SK-N-SH (cell line): ENCODE measurements around the gene MARCHF5. TPM values are rescaled to one million over a fixed set of nuclear protein-coding genes. Genes with fewer than 3 reads are reported as not detected.

Experiments used
- CTCF ChIA-PET: fragments of 300-600, 350-600 bp; formaldehyde crosslinking; extraction: SDS; loops from one replicate; lab custom pipeline; 2021; lab: Yijun Ruan, JAX
- POLR2A ChIA-PET: fragments of 350-600 bp; sonication (Branson Sonifier 250); formaldehyde crosslinking; extraction: SDS; loops from one replicate; lab custom pipeline; 2020; ENCODE audit warnings: antibody characterized with exemption, inconsistent platforms; lab: Yijun Ruan, JAX
- DNase-seq: peaks from one replicate; pipeline ENCODE4 v3.0.0; 2012
- H2AFZ ChIP-seq: fragments of 200-600 bp; sonication (generic); 2 replicates; pipeline ENCODE4 v1.8.1; 2016; ENCODE audit warnings: antibody characterized with exemption, mild to moderate bottlenecking, low read depth
- H3F3A ChIP-seq: fragments of 200-600 bp; sonication (generic); replicated peaks from 2 replicates; pipeline ENCODE3; 2016; ENCODE audit warnings: antibody characterized with exemption, mild to moderate bottlenecking; ENCODE audit not compliant: insufficient read depth
- H3K27ac ChIP-seq, 2 experiments: fragments of 200-500 bp in 1 of 2; fragments of 200-600 bp in 1 of 2; sonication (Bioruptor generic) in 1 of 2; sonication (generic), shearing (Covaris generic) in 1 of 2; 2 replicates each; pipeline versions ENCODE4 v1.5.1 to v1.6.1; 2014 to 2016; ENCODE audit warnings: low read depth in 2 of 2, inconsistent platforms in 1 of 2, low read length in 1 of 2, mild to moderate bottlenecking in 1 of 2, mixed read lengths in 1 of 2
- H3K27me3 ChIP-seq: fragments of 200-600 bp; sonication (generic), shearing (Covaris generic); 2 replicates; pipeline ENCODE4 v1.6.1; 2016; ENCODE audit warnings: mixed run types; ENCODE audit not compliant: insufficient read depth
- H3K36me3 ChIP-seq, 2 experiments: fragments of 200-500 bp in 1 of 2; fragments of 200-600 bp in 1 of 2; sonication (Bioruptor generic) in 1 of 2; sonication (generic) in 1 of 2; replicated peaks in 1 of 2; 2 replicates each; pipeline versions ENCODE3 to v1.5.1; 2014 to 2016; ENCODE audit warnings: low read length in 1 of 2, mild to moderate bottlenecking in 1 of 2; ENCODE audit not compliant: insufficient read depth in 2 of 2, control insufficient read depth in 1 of 2
- H3K4me1 ChIP-seq, 2 experiments: fragments of 200-500 bp in 1 of 2; fragments of 200-600 bp in 1 of 2; sonication (Bioruptor generic) in 1 of 2; sonication (generic), shearing (Covaris generic) in 1 of 2; 2 replicates each; pipeline versions ENCODE4 v1.5.1 to v1.6.1; 2014 to 2016; ENCODE audit warnings: low read depth in 1 of 2, low read length in 1 of 2, mixed run types in 1 of 2; ENCODE audit not compliant: insufficient read depth in 2 of 2, control insufficient read depth in 1 of 2
- H3K4me2 ChIP-seq: fragments of 200-600 bp; sonication (generic), shearing (Covaris generic); 2 replicates; pipeline ENCODE4 v1.6.1; 2017; ENCODE audit warnings: mixed run types
- H3K4me3 ChIP-seq, 2 experiments: fragments of 200-500 bp in 1 of 2; fragments of 200-600 bp in 1 of 2; sonication (Bioruptor generic) in 1 of 2; sonication (generic), shearing (Covaris generic) in 1 of 2; 2 replicates each; pipeline versions ENCODE4 v1.5.1 to v1.8.1; 2014 to 2016; ENCODE audit warnings: low read depth in 2 of 2, inconsistent platforms in 1 of 2, low read length in 1 of 2, mild to moderate bottlenecking in 1 of 2, mixed read lengths in 1 of 2, moderate library complexity in 1 of 2
- H3K79me2 ChIP-seq: fragments of 200-600 bp; sonication (generic); 2 replicates; pipeline ENCODE4 v1.8.1; 2017; ENCODE audit warnings: mild to moderate bottlenecking; ENCODE audit not compliant: insufficient read depth
- H3K9ac ChIP-seq: fragments of 200-600 bp; sonication (generic); 2 replicates; pipeline ENCODE4 v1.6.1; 2017; ENCODE audit warnings: mixed run types
- H3K9me2 ChIP-seq: fragments of 200-600 bp; sonication (generic); 2 replicates; pipeline ENCODE4 v1.6.1; 2017; ENCODE audit warnings: mixed run types
- H3K9me3 ChIP-seq: fragments of 200-600 bp; sonication (generic); 2 replicates; pipeline ENCODE4 v1.6.1; 2017; ENCODE audit warnings: mixed run types, mild to moderate bottlenecking, moderate library complexity
- H4K20me1 ChIP-seq: fragments of 200-600 bp; sonication (generic); 2 replicates; pipeline ENCODE4 v1.6.1; 2017; ENCODE audit warnings: mild to moderate bottlenecking, mixed run types; ENCODE audit not compliant: insufficient read depth
- CTCF ChIP-seq: fragments of 200-600 bp; sonication (generic); IDR thresholded peaks from 2 replicates; pipeline ENCODE4 v1.6.1; 2017; ENCODE audit warnings: antibody characterized with exemption, mild to moderate bottlenecking, moderate library complexity
- EP300 ChIP-seq, 2 experiments: IDR thresholded peaks; 2 replicates each; pipeline versions ENCODE4 v1.4.0 to v1.6.1; 2012; ENCODE audit warnings: borderline replicate concordance in 1 of 2, low read depth in 1 of 2, low read length in 1 of 2
- FOSL2 ChIP-seq: IDR thresholded peaks from 2 replicates; pipeline ENCODE4 v1.4.0; 2012; ENCODE audit warnings: low read depth, mild to moderate bottlenecking, moderate library complexity, borderline replicate concordance
- FOXM1 ChIP-seq: IDR thresholded peaks from 2 replicates; pipeline ENCODE4 v1.4.0; 2012; ENCODE audit warnings: low read depth, mild to moderate bottlenecking
- GABPA ChIP-seq: IDR thresholded peaks from 2 replicates; pipeline ENCODE4 v1.4.0; 2012; ENCODE audit warnings: low read depth, mild to moderate bottlenecking
- IRF3 ChIP-seq: fragments of 150-350 bp; IDR thresholded peaks from 2 replicates; pipeline ENCODE4 v1.6.1; 2016; ENCODE audit warnings: mild to moderate bottlenecking, low read depth, low read length
- JUND ChIP-seq: IDR thresholded peaks from 2 replicates; pipeline ENCODE4 v1.4.0; 2012
- MAX ChIP-seq: IDR thresholded peaks from 2 replicates; pipeline ENCODE4 v1.4.0; 2012; ENCODE audit warnings: low read depth
- PBX3 ChIP-seq: IDR thresholded peaks from 2 replicates; pipeline ENCODE4; 2012
- RAD21 ChIP-seq: IDR thresholded peaks from 2 replicates; pipeline ENCODE4 v1.6.1; 2012; ENCODE audit warnings: mild to moderate bottlenecking, low read length
- RXRA ChIP-seq: IDR thresholded peaks from 2 replicates; pipeline ENCODE4 v1.4.0; 2012; ENCODE audit warnings: low read depth, mild to moderate bottlenecking, borderline replicate concordance
- TAF1 ChIP-seq: IDR thresholded peaks from 2 replicates; pipeline ENCODE4 v1.6.1; 2012; ENCODE audit warnings: low read depth, mild to moderate bottlenecking, low read length, moderate library complexity, borderline replicate concordance
- TCF12 ChIP-seq: IDR thresholded peaks from 2 replicates; pipeline ENCODE4 v1.4.0; 2012
- ZBTB33 ChIP-seq: IDR thresholded peaks from 2 replicates; pipeline ENCODE4 v1.4.0; 2012; ENCODE audit warnings: low read depth, borderline replicate concordance
- WGBS: methylation state at CpG from one replicate; pipeline ENCODE4 v1.1.6; 2017; ENCODE audit warnings: low lambda C conversion rate; 5-methylcytosine and 5-hydroxymethylcytosine counted together
- polyA plus RNA-seq, 3 experiments: library from polyadenylated mRNA; depleted of rRNA; stranded (reverse); fragments of >200 nt; gene quantifications; 2 replicates each; pipeline ENCODE4 v1.2.3, GENCODE V29; 2012

Gene MARCHF5
- polyA plus RNA-seq, 1 of the 3 experiments (the other 2 are of a cell fraction), result 24.2 TPM

- H3K4me3 ChIP-seq, result peak overlapping the region in 1 of 2 experiments; percentile 54; a peak in 2 of 4 replicates
- H3K79me2 ChIP-seq, result no peaks in the 10 kb centered on the region
- TF ChIP-seq FOXM1 (no peak), IRF3 (no peak), EP300 (IDR thresholded peaks at IDR 0.05; ENCODE audit: borderline replicate concordance in 1 of 2, low read depth in 1 of 2, low read length in 1 of 2) (no peak), TCF12 (no peak), CTCF (no peak), JUND (no peak), GABPA (no peak), PBX3 (no peak), RAD21 (no peak), ZBTB33 (no peak), TAF1 (no peak), MAX (no peak), FOSL2 (no peak), RXRA (no peak)
- no peaks in the 10 kb centered on the region for H3K36me3 ChIP-seq
- DNase-seq, result no peak
- H2AFZ ChIP-seq, result no peak overlapping the region
- ChIA-PET POLR2A (interaction anchor here (1.7 kb wide), 1 partner anchor 48 kb away, joined by 5 read pairs; the partner anchor contains the start of genes CPEB3 and MARCHF5), CTCF (interaction anchor here (1.1 to 1.4 kb wide), 2 partner anchors 48 to 155 kb away, joined by 4 read pairs; partner anchors contain the start of genes CPEB3 and MARCHF5)
- peaks cover 22% of the 10 kb centered on the region for H3F3A ChIP-seq
- no peak overlapping the region for H3K27ac ChIP-seq
- H3K9me2 ChIP-seq, result no peaks in the 10 kb centered on the region
- peaks cover 0 to 18% of the 10 kb centered on the region in 2 experiments; a peak in 2 of 4 replicates for H3K4me1 ChIP-seq
- H3K27me3 ChIP-seq, result no peaks in the 10 kb centered on the region
- 29% methylated on average over 2 of the region's 2 CpGs for WGBS
- no peaks in the 10 kb centered on the region for H4K20me1 ChIP-seq
- H3K9me3 ChIP-seq, result no peaks in the 10 kb centered on the region
- H3K9ac ChIP-seq, result no peak overlapping the region
- H3K4me2 ChIP-seq, result peak overlapping the region; percentile 61; the same call in 1 of the 2 replicates
Measured at GRCh38 chr10:92242380-92242779, 48.6 kb upstream of the MARCHF5 start.
